ENCODE results near the gene CHST8.
"Not testable (repeated sequence)": the region's sequence is repeated elsewhere in the genome, so short reads cannot be mapped to it uniquely, and the experiment has no call there.

Gene CHST8

DNA sequence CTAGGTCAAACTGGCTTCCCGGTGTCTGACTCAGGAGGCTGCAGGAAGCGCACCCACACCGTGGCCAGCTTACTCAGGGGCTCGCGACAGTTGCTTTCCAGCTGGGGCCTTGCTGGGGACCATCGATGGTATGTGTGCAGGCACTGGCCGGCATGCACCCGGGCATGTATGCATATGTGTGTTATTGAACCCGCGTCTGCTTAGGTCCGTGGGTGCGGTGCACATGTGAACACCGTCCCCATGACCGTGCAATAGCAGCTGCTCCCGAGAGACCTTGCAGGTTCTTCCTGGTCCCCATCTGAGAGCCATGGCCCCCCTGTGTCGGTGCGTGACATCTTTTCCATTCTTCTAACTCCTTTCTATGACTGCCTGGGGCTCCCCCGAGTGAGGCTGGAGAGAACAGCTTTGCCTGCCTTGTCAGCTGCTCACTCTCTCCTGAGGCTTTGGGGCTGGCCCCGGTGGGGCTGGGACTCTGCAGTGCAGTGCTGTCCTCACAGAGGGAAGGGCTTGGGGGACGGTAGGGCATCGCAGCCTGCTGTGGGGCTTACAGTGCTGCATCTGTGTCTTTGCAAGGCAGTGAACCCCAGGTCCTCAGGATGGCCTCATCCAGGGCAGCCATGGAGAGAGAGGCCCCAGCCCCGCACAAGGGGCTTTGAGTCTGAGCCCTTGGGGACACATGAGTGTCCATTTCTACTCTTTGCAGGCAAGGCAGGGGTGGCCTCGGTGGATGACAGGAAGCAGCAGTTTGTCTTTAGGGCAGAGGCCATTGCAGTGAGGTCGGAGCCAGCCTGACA, 65.1 kb downstream of the CHST8 start:
- FAIRE-seq: no peak

DNA sequence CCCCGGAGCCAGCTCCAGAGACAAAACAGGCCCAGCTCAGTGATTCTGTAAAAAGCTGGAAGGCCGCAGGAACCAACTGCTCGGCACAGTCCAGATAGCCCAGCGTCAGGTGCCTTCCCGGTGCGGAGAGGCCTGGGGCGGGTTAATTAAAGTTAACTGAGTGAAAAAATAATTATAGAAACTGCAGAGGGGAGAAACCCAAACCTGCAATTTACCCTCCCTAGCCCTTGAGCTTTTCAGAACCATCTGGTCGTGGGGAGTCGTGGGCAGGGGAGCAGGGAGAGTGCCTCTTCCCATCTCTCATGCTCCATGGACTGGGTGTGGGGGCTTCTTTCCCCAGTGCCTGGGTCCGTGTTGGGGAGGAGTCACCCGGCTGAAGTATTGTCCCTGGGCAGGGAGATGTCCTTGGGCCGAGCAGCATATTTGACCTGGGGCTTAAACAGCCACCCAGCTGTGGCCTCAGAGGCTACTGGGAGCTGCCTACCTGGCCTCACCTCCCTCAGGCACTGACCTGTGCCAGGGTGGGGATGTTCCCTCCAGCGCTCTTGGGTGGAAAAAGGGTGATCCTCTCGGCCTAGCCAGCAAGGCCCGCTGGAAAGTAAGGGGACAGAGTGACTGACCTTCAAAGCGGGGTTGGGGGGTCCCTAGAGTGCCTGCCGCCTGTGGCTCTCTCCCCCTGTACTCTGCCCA, 65.9 kb downstream of the CHST8 start:
- no peak for DNase-seq (ENCODE audit: extremely low spot score, insufficient read length, low read depth)
- no peak for FAIRE-seq

More for the DNA sequence above, 65.1 kb downstream of the CHST8 start:
- no peak for DNase-seq (ENCODE audit: extremely low spot score, insufficient read length, low read depth)

DNA sequence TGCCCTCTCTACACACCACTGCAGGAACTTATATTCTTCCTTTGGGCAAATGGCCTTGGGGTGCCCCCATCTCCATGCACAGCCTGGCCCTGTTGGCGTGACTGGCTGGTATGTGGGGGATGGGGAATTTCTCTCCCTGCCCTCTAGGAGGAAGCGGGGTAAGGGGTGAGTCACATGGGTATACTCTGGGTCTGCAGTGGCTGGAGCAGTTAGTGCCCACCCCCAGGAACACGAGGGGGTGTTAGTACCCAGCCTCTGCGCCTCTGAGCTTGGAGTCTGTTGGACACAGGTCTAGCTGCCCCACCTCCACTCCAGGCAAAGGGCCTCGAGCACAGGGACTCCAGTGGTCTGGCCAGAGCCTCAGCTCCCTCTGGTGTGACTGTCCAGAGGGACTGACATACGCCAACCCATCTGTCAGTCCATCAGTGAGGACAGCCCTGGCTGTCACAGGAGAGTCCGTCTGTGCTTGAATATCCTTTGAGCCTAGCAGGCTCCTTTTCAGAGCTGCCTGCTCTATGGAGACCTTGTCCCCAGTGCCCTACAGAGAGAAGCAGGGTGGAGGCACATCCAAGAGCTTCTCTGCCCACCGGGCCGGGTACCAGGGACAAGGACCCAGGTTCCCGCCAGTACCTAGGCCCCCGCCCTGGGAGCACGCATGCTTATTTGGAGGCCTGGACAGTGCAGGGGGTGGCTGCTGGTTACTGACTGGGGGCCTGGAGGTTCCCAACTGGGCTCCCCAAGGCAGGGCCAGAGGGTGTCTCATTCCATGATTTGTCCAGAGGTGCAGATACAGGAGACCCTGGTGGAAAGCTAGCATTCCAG, 66.6 kb downstream of the CHST8 start:
- DNase-seq (ENCODE audit: extremely low spot score, insufficient read length, low read depth): no peak

DNA sequence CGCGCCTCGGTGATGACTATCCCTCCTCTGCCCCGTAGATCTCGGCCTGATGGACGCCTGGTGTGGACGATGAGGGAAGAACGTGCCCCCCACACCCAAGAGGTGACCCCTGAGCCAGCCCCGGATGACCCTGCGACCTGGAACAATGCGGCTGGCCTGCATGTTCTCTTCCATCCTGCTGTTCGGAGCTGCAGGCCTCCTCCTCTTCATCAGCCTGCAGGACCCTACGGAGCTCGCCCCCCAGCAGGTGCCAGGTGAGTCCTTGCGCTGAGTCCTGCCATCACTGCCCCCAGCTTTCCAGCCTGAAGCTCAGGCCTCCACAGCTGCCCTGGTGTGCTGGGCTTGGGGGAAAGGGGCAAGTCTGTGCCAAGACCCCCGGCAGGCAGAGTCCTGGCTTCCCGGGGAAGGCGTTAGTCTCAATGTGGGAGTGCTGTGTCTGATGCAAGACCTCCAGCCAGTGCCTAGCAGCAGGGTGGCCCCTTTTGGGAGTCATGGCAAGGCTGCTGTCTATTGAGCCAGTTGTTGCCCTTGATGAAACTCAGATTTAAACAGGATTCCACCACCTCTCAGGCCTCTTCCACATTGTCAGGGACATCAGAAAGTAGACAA, 67.5 kb downstream of the CHST8 start:
- no peak for DNase-seq (ENCODE audit: extremely low spot score, insufficient read length, low read depth)
- no peak for FAIRE-seq

More for the DNA sequence above, 66.6 kb downstream of the CHST8 start:
- FAIRE-seq: no peak

DNA sequence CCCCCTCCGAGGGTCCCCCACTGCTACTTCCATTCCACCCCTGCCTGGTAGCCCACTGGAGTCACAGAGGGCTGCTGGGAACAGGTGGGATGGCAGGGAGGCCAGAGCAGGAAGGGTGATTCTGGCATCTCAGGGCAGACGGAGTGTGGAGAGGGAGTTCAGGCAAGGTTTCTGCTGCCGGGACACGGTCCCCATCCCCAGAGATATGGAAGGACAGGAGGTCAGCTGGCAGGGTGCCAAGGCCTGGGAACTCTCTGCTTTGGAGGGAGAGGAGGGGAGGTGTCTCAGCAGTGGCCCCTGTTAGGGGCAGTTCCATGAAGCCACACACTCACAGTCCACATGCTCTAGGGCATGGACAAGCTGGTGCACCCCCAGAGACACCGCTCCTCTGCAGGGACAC, 68.1 kb downstream of the CHST8 start:
- FAIRE-seq (no peak), DNase-seq (ENCODE audit: extremely low spot score, insufficient read length, low read depth) (no peak)

DNA sequence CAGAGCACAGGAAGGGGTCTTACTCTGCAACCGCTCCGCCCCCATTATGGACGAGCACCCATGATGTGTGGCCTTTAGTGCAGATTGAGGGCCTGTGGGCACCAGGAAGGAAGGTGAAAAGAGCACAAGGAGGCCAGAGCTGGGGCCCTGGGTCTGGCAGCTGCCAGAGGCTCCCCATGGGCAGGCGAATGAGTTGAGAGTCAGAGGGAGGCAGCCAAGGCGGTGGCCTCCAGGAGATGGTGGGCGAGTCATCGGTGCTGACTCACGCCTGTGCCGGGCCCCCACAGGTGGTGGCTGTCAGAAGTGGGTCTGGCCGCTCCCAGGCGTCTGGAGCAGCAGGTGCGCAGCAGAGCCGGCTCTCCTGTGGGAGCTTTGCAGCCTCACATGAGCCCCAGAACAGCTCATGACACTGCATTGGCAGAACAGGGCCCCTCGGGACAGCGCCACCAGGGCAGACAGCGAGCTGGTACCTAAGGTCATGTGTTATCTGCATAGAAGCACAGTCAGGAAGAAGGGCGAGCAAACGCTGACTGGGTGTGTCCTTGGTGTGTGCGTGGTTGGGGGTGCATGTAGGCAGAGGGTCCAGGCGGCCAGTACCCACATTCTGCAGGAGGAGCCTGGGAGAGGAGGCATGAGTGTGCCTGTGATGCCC, 68.8 kb downstream of the CHST8 start:
- FAIRE-seq: no peak

DNA sequence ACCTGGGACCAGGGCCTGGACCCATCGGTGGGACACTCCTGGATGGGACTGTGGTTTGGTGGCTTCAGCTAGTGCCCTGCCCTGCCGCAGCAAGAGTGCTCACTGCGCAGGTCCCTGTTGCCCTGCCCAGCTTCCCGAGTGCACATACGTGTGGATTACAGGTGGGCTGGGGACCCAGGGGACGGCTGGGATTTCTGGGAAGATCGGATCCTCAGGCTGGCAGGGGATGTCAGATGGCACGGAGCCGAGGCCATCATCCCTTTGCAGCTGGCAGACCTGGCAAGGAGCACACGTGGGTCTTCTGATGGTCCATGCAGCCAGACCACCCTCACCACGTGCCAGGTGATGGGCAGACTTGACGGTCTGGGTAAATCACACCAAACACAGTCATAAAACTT, 69.3 kb downstream of the CHST8 start:
- no peak for DNase-seq (ENCODE audit: extremely low spot score, insufficient read length, low read depth)
- no peak for FAIRE-seq

More for the DNA sequence above, 68.8 kb downstream of the CHST8 start:
- DNase-seq (ENCODE audit: extremely low spot score, insufficient read length, low read depth): no peak

DNA sequence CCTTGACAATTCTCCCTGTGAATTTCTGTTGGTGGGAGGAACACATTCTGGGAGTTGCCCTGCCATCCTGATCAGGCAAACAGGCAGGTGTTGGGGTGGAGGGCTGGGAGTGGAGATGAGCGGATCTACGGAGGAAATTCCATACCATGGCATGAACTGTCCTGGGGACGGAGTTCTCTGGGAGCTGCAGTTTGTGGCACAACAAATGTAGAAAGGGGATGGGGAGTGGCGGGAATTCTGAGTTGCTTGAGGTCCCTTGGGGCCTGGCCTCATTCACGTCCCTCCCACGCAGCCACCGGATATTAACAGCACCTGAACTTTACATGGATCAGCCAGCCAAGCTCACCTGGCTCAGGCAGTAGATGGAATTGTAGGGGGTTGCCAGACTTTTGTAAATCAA, 70.0 kb downstream of the CHST8 start:
- FAIRE-seq (no peak), DNase-seq (ENCODE audit: extremely low spot score, insufficient read length, low read depth) (no peak)

DNA sequence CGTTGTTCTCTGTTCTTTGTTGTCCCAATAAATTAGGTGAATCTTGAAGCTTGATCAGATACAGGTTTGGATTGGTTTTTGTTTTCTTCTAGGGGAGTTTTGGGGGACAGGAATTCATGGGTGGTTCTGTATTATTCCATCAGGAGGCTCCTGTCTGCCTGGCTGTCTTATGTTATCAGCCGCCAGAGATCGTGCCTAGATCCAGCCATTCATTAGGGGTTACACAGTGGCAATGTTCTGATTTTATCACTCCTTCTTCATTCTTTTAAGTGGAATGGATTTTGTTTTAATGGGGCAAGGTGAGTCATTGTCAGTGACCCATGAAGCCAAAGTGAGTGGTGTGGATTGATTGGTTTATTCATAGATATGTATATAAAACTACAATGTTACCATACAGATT, 71.9 kb downstream of the CHST8 start:
- FAIRE-seq (no peak), DNase-seq (ENCODE audit: extremely low spot score, insufficient read length, low read depth) (no peak)

DNA sequence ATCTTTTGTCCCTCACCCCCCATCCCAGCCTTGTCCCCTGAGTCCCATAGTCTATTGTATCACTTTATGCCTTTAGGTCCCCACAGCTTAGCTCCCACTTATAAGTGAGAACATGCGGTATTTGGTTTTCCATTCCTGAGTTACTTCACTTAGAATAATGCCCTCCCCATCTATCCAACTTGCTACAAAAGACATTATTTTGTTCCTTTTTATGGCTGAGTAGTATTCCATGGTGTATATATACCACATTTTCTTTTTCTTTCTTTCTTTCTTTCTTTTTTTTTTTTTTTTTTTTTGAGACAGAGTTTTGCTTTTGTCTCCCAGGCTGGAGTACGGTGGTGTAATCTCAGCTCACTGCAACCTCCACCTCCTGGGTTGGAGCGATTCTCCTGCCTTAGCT, 73.8 kb downstream of the CHST8 start:
- not testable (repeated sequence) for FAIRE-seq; DNase-seq (ENCODE audit: extremely low spot score, insufficient read length, low read depth)

DNA sequence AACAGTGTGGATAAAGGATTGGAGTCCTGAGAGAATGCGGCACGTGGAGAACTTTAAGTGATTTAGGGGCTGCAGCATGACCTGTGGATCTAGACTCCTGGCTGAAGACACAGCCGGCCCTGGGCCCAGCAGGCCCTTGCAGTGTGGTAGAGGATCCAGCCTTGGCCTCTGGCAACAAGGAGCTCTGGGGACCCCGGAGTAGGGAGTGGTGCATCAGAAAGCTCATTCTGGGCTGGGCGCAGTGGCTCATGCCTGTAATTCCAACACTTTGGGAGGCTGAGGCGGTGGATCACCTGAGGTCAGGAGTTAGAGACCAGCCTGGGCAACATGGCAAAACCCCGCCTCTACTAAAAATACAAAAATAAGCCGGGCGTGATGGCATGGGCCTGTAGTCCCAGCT, 76.0 kb downstream of the CHST8 start:
- DNase-seq (ENCODE audit: extremely low spot score, insufficient read length, low read depth) (no peak), FAIRE-seq (no peak)

DNA sequence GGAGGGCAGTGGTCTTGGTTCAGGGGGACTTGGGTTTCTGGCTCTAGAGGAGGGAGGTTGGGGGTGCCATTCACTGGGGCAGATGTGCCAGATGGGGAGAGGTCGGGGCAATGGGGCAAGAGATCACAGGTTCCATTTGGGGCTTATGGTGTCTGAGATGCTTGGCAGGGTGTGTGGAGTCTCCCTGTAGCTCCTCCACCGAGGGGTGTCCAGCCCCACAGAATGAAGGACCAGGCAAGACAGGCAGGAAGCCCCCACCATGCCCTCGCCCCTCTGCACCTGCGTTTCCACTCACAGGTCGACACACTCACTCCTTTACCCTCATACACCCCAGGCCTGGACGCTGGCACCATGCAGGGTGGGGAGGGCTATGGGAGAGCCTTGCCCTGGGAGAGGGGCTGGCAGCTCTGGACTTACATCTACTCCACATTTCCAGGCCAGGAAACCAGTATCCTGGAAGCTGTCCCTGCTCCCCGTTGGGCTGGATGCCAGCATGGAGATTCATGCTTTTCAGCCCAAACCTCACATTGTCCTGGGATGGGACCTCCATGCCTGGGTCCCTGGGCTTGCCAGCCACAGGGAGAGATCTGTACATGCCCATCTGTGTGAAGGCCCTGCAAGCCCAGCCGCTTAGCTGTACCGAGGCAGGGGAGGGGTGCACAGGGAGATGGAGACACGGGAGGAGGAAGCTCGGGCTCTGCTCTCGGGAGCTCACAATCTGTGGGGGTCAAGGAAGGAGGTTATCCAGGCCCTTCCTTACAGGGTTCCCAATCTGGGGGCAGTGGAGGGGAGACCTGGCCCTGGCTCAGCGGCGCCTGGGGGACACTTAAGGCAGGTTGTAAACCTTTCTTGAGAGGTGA, 77.1 kb downstream of the CHST8 start:
- no peak for FAIRE-seq

DNA sequence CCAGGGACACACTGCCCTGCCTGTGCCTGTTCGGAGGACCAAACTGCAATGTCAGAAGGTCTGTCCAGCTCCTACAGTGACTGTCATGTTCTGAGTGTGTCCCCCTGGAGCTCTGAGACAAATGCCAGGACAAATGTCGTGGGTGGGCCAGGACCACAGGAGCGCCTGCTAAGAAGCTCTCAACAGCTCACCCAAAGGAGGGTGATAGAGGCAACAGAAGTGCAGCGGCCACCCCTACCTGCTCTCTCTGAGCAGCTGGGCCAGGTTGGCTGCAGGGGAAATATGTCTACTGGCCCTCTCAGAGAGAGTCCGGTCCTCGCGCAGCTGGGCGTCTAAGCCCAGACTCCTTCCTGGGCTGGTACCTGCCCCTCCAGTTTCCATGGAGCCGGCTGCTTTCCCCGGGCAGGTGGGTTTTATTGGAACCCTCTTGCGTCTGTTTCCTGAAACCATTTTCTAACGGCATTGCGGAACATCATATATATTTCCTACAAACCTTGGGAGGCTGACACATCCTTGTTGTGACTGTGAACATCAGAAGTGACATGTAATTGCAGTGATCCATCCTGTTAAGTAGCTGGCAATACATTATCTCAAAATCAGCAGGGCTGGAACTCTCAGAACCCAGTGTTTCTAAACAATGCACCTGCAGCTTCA, 78.1 kb downstream of the CHST8 start:
- no peak for DNase-seq (ENCODE audit: extremely low spot score, insufficient read length, low read depth)
- no peak for FAIRE-seq

More for the DNA sequence above, 77.1 kb downstream of the CHST8 start:
- no peak for DNase-seq (ENCODE audit: extremely low spot score, insufficient read length, low read depth)

DNA sequence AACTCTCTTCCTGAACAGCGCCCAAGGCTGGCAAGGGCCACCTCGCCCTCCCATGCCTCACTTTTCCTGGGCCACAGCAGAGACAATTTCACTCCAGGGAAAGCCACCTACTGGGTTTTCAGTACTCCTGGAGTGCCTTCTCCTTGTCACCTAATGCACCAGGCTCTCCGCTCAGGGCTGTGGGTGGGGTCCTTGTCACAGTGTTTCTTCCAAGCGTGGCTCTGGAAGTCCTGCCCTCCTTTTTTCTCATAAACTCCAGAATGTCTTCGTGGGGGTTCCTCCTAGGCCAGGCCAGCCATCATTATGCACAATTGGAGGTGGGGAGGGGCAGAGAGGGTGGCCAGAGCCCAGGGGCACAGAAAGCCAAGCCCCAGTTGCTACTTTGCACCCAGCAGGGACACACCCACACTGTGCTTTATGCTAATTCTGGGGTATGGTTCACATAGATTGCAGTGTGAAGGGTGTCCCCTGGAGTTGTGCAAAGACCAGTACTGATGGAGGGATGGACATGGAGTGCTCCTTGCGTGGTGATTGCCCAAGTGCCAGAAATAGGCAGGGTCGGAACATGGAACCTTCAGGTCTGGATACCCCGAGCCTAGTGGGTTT, 78.8 kb downstream of the CHST8 start:
- DNase-seq (ENCODE audit: extremely low spot score, insufficient read length, low read depth) (no peak), FAIRE-seq (no peak)

DNA sequence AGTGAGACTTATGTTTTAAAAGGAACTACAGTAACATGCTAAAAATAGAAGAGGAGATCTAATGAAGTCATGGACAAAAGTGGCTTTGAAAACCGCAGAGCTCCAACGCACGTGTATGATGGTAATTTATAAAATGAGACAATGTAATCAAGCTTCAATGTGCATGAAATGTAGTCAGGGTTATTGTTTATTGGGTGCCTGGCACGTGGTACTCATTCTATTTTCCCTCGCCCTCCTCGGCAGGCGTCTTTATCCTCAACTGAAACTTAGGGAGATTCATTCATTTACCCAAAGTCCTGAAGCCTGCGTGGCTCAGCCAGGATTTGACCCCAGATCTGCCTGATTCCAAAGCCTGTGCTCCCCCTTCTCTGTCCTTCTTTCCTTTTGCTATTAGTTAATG, 79.8 kb downstream of the CHST8 start:
- DNase-seq (ENCODE audit: extremely low spot score, insufficient read length, low read depth) (no peak), FAIRE-seq (no peak)

DNA sequence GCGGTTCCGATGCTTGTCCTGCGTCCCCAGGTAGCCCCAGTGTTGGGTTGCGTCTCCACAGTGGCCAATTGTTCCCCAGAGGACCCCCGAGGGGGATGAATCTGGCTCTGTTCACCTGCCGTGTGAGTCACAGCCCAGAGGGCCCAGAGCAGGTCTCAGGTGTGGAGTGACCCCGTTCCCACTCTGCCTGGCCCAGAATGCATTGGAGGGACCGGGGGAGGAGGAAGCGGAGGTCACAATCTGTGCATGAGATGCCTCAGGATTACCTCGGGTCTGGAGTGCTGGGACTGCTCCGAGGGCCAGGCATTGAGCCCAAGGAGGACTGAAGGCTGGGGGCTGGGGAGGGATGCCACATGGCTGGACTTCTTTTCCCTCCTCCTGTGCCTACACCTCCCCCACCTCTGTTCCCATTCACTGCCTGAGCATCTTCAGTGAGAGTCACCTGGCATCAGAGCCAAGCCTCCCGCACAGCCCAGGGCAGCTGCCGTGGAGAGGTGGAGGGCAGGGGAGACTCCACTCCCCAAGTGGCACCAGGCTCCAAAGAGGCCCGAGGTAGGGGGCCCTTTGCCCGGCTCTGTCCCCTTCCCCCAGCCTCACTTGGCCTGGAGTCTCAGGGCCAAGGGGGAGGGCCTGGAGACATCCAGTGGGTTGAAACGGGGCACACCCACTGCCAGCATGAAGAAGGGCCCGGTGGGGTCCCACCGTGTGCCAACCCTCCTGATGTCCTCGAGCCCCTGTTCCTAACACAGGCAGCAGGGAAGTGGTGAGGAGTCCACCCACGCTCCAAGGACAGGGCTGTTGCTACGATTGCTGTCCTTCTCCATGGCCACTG, 81.1 kb downstream of the CHST8 start:
- DNase-seq (ENCODE audit: extremely low spot score, insufficient read length, low read depth) (no peak), FAIRE-seq (no peak)

DNA sequence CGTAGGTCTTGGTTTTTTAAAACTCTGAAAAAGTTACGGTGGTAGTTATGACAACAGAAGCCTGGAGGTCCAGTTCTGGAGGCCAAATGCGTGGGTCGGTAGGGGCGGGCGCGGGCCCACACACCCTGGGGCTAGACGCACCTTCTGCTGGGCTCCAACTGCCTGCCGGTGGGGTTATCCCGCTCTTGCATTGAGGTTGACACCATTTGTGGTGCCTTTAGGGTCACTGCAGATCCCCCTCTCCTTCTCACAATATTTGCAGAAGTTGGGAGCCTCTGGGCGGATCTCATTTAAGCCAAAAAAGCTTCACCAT, 81.6 kb downstream of the CHST8 start:
- FAIRE-seq: no peak
- no peak for DNase-seq (ENCODE audit: extremely low spot score, insufficient read length, low read depth)

All from GM18507 (cell line).